Chondrocyte (in vitro differentiated cells): ENCODE results near the gene C12orf60. TPM values are rescaled to one million over a fixed set of nuclear protein-coding genes. Genes with fewer than 3 reads are reported as not detected.

Experiments used
- DNase-seq: peaks from one replicate; pipeline ENCODE4 v3.0.0; 2021; ENCODE audit warnings: mixed read lengths, low spot score
- H3K27ac Mint-ChIP-seq: one replicate; pipeline ENCODE4 v1.8.0; 2021; ENCODE audit warnings: mild to moderate bottlenecking, moderate library complexity, mixed read lengths; ENCODE audit not compliant: unreplicated experiment
- H3K27me3 Mint-ChIP-seq: 2 replicates; pipeline ENCODE4 v1.8.0; 2021; ENCODE audit warnings: low read depth, mixed read lengths
- H3K36me3 Mint-ChIP-seq: 2 replicates; pipeline ENCODE4 v1.8.0; 2021; ENCODE audit warnings: low read depth, mixed read lengths
- H3K4me1 Mint-ChIP-seq: 2 replicates; pipeline ENCODE4 v1.8.0; 2021; ENCODE audit warnings: low read depth, mild to moderate bottlenecking, mixed read lengths
- H3K4me3 Mint-ChIP-seq: one replicate; pipeline ENCODE4 v1.8.0; 2021; ENCODE audit warnings: mild to moderate bottlenecking, moderate library complexity, mixed read lengths; ENCODE audit not compliant: unreplicated experiment
- H3K9me3 Mint-ChIP-seq: 2 replicates; pipeline ENCODE4 v1.8.0; 2021; ENCODE audit warnings: low read depth, mixed read lengths
- CTCF ChIP-seq: fragments of 200-600 bp; sonication (generic); IDR thresholded peaks from 2 replicates; pipeline ENCODE4 v1.5.0; 2021; ENCODE audit warnings: antibody characterized with exemption, mild to moderate bottlenecking, moderate library complexity
- total RNA-seq: library from RNA; stranded (reverse); gene quantifications from 3 replicates; pipeline ENCODE4 v1.2.1, GENCODE V29; 2021

Gene C12orf60
- total RNA-seq, 1 donor from 2014 or later, result 0.82 TPM

GRCh38 chr12:14774906-14775635, 28.4 kb upstream of the C12orf60 start:
- Mint-ChIP-seq H3K9me3 (no peaks in the 10 kb centered on the region), H3K4me3 (peak overlapping the region; percentile 98), H3K36me3 (no peaks in the 10 kb centered on the region), H3K27ac (peak overlapping the region; percentile 98), H3K27me3 (no peaks in the 10 kb centered on the region), H3K4me1 (peaks cover 53% of the 10 kb centered on the region)
- no peak for TF ChIP-seq CTCF
- DNase-seq, result no peak

- peak overlapping the region; percentile 98 for H3K27ac Mint-ChIP-seq
- H3K4me3 Mint-ChIP-seq, result peak overlapping the region; percentile 98
- no peak for DNase-seq
- no peaks in the 10 kb centered on the region for H3K9me3 Mint-ChIP-seq
- no peak for TF ChIP-seq CTCF
- peaks cover 58% of the 10 kb centered on the region for H3K4me1 Mint-ChIP-seq
- no peaks in the 10 kb centered on the region for H3K27me3 Mint-ChIP-seq
- no peaks in the 10 kb centered on the region for H3K36me3 Mint-ChIP-seq
These were observed 27.9 kb upstream of the C12orf60 start for GRCh38 chr12:14775636-14775980.

- Mint-ChIP-seq H3K36me3 (no peaks in the 10 kb centered on the region), H3K9me3 (no peaks in the 10 kb centered on the region), H3K27ac (peak overlapping the region; percentile 98), H3K4me1 (peaks cover 54% of the 10 kb centered on the region), H3K27me3 (no peaks in the 10 kb centered on the region), H3K4me3 (peak overlapping the region; percentile 98)
- no peak for DNase-seq
- peak; percentile 74 for TF ChIP-seq CTCF
These were observed 27.1 kb upstream of the C12orf60 start for GRCh38 chr12:14776236-14776961.

- peaks cover 47% of the 10 kb centered on the region for H3K4me1 Mint-ChIP-seq
- H3K4me3 Mint-ChIP-seq, result no peak overlapping the region
- H3K27ac Mint-ChIP-seq, result peak overlapping the region; percentile 54
- no peak for DNase-seq
- H3K36me3 Mint-ChIP-seq, result no peaks in the 10 kb centered on the region
- H3K9me3 Mint-ChIP-seq, result no peaks in the 10 kb centered on the region
- H3K27me3 Mint-ChIP-seq, result no peaks in the 10 kb centered on the region
- TF ChIP-seq CTCF, result no peak
These were observed 26.2 kb upstream of the C12orf60 start for GRCh38 chr12:14777271-14777670.

GRCh38 chr12:14779834-14780233, 23.6 kb upstream of the C12orf60 start:
- peaks cover under 1% of the 10 kb centered on the region for H3K36me3 Mint-ChIP-seq
- peaks cover 37% of the 10 kb centered on the region for H3K4me1 Mint-ChIP-seq
- no peaks in the 10 kb centered on the region for H3K27me3 Mint-ChIP-seq
- DNase-seq, result no peak
- TF ChIP-seq CTCF, result no peak
- H3K9me3 Mint-ChIP-seq, result no peaks in the 10 kb centered on the region
- H3K4me3 Mint-ChIP-seq, result no peak overlapping the region
- no peak overlapping the region for H3K27ac Mint-ChIP-seq
